A549 (cell line): ENCODE data around the gene PCDHGA10.

Experiments used
- CBX2 ChIP-seq: fragments of 200-600 bp; sonication (generic); IDR thresholded peaks from 2 replicates; pipeline ENCODE4 v1.6.1; 2016; ENCODE audit warnings: low read depth, mild to moderate bottlenecking, borderline replicate concordance
- CHD2 ChIP-seq: fragments of 150-350 bp; IDR thresholded peaks from 2 replicates; pipeline ENCODE4 v1.6.1; 2014; ENCODE audit warnings: low read length; ENCODE audit not compliant: partially characterized antibody
- EHMT2 ChIP-seq: fragments of 200-600 bp; sonication (generic); IDR thresholded peaks from 2 replicates; pipeline ENCODE4 v1.6.1; 2016; ENCODE audit warnings: antibody characterized with exemption, low read depth, mild to moderate bottlenecking, moderate library complexity
- HOXA7 ChIP-seq: fragments of 250-450 bp; sonication (Bioruptor Pico); IDR thresholded peaks from 2 replicates; pipeline ENCODE4 v1.5.0; 2020; ENCODE audit warnings: mild to moderate bottlenecking, moderate library complexity
- JUNB ChIP-seq: fragments of >200 bp; sonication (Bioruptor Twin); formaldehyde crosslinking; IDR thresholded peaks from 2 replicates; pipeline ENCODE4 v1.6.1; 2016
- MAX ChIP-seq: IDR thresholded peaks from 2 replicates; pipeline ENCODE4 v1.6.1; 2012
- NR3C1 ChIP-seq: fragments of >200 bp; sonication (Bioruptor Twin); formaldehyde crosslinking; IDR thresholded peaks from 3 replicates; pipeline ENCODE4 v1.6.1; 2017
- POLR2A ChIP-seq: IDR thresholded peaks from 2 replicates; pipeline ENCODE4 v1.6.1; 2012; ENCODE audit warnings: mild to moderate bottlenecking, low read length
- RAD21 ChIP-seq, 2 experiments: fragments of >200 bp in 1 of 2; sonication (Bioruptor Twin) in 1 of 2; formaldehyde crosslinking in 1 of 2; IDR thresholded peaks in 1 of 2; conservative IDR thresholded peaks in 1 of 2; 2 replicates in 1 of 2; 3 replicates in 1 of 2; pipeline ENCODE4 v1.6.1; 2012 to 2018; ENCODE audit warnings: inconsistent platforms in 1 of 2
- ZFP36 ChIP-seq: fragments of 450-650 bp; IDR thresholded peaks from 2 replicates; pipeline ENCODE4 v1.6.1; 2014; ENCODE audit warnings: borderline replicate concordance; ENCODE audit not compliant: partially characterized antibody
- TF ChIP-seq, protein P1 (sequence below): fragments of >200 bp; sonication (Bioruptor Twin); formaldehyde crosslinking; IDR thresholded peaks from 3 replicates; pipeline ENCODE4 v1.5.1; 2016
- TF ChIP-seq, protein P2 (sequence below): fragments of 200-600 bp; sonication (generic); IDR thresholded peaks from 2 replicates; pipeline ENCODE4 v1.6.1; 2016; ENCODE audit warnings: antibody characterized with exemption, mild to moderate bottlenecking, moderate library complexity

DNA sequence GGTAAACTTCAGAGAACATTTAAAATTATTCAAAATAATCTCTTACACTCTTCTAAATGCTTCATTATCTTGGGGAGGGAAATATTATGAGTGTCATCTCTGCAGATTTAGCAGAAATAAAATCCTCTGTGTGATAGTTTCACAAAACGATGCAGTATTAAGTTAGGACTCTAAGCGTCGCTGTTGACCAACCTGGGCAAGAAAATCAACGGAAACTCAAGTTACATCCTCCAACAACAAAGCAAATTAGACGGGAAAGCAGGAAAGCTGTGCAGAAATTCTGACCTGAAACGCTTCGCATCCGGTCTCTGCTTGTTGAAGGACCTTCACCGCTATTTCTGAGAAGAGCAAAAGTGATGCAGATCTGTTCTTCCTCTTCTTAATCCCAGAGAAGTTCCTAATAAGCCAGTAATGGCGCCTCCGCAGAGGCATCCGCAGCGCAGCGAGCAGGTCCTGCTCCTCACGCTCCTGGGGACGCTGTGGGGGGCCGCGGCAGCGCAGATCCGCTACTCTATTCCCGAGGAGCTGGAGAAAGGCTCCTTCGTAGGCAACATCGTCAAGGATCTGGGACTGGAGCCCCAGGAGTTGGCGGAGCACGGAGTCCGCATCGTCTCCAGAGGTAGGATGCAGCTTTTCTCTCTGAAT lies 39.0 kb upstream of the PCDHGA10 start, which contains the start of gene PCDHGA6:
- no peak for TF ChIP-seq ZFP36
- TF ChIP-seq, protein P1, sequence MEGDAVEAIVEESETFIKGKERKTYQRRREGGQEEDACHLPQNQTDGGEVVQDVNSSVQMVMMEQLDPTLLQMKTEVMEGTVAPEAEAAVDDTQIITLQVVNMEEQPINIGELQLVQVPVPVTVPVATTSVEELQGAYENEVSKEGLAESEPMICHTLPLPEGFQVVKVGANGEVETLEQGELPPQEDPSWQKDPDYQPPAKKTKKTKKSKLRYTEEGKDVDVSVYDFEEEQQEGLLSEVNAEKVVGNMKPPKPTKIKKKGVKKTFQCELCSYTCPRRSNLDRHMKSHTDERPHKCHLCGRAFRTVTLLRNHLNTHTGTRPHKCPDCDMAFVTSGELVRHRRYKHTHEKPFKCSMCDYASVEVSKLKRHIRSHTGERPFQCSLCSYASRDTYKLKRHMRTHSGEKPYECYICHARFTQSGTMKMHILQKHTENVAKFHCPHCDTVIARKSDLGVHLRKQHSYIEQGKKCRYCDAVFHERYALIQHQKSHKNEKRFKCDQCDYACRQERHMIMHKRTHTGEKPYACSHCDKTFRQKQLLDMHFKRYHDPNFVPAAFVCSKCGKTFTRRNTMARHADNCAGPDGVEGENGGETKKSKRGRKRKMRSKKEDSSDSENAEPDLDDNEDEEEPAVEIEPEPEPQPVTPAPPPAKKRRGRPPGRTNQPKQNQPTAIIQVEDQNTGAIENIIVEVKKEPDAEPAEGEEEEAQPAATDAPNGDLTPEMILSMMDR, result no peak
- no peak for TF ChIP-seq RAD21 (conservative IDR thresholded peaks at IDR 0.05 in 1 of 2, IDR thresholded peaks at IDR 0.05 in 1 of 2)
- TF ChIP-seq NR3C1, result no peak
- no peak for TF ChIP-seq POLR2A
- TF ChIP-seq MAX, result no peak
- TF ChIP-seq, protein P2, sequence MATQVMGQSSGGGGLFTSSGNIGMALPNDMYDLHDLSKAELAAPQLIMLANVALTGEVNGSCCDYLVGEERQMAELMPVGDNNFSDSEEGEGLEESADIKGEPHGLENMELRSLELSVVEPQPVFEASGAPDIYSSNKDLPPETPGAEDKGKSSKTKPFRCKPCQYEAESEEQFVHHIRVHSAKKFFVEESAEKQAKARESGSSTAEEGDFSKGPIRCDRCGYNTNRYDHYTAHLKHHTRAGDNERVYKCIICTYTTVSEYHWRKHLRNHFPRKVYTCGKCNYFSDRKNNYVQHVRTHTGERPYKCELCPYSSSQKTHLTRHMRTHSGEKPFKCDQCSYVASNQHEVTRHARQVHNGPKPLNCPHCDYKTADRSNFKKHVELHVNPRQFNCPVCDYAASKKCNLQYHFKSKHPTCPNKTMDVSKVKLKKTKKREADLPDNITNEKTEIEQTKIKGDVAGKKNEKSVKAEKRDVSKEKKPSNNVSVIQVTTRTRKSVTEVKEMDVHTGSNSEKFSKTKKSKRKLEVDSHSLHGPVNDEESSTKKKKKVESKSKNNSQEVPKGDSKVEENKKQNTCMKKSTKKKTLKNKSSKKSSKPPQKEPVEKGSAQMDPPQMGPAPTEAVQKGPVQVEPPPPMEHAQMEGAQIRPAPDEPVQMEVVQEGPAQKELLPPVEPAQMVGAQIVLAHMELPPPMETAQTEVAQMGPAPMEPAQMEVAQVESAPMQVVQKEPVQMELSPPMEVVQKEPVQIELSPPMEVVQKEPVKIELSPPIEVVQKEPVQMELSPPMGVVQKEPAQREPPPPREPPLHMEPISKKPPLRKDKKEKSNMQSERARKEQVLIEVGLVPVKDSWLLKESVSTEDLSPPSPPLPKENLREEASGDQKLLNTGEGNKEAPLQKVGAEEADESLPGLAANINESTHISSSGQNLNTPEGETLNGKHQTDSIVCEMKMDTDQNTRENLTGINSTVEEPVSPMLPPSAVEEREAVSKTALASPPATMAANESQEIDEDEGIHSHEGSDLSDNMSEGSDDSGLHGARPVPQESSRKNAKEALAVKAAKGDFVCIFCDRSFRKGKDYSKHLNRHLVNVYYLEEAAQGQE, result no peak
- no peak for TF ChIP-seq CBX2
- no peak for TF ChIP-seq JUNB
- no peak for TF ChIP-seq HOXA7 (CRISPR knock-in tag)
- no peak for TF ChIP-seq CHD2
- no peak for TF ChIP-seq EHMT2
